GM18499 (cell line): Measurements from ENCODE around the gene PODN.

Experiments
- ATAC-seq: cut with Tn5 transposase; IDR thresholded peaks from one replicate; pipeline ENCODE4 v1.9.1; 2021; ENCODE audit warnings: moderate number of reproducible peaks; ENCODE audit not compliant: insufficient read depth, unreplicated experiment

PODN gene

GRCh38 chr1:53087332-53088285, 25.6 kb downstream of the PODN start:
- no peak for ATAC-seq

DNA sequence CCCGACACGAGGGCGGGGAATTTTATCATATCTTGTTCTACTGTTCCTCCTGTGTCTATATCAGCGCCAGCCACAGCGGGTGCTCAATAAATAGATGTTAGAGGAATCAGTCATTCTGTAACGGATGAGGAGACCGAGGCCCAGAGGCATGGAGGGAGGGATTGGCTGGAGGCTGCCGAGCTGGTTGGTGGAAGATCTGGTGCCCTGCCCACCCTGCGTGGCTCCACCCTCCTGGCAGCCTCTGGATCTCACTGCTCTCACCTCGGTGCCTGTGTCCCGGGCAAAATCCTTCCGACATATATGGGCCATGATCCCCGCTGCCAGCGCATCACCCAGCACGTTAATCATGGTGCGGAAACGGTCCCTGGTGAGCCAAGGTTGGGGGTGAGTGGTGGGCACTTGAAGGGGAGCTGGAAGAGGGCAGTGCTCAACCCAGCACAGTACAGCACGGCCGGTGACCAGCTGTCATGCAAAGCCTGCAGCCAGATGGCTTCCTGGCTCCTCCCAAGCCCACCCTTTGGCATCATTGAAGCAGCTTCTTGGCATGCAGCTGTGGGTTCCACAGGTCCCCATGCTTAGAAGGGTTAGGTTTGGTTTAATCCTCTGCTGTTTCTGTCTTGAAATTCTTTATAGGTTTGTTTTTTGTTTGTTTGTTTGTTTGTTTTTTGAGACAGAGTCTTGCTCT, 26.7 kb downstream of the PODN start:
- no peak for ATAC-seq

DNA sequence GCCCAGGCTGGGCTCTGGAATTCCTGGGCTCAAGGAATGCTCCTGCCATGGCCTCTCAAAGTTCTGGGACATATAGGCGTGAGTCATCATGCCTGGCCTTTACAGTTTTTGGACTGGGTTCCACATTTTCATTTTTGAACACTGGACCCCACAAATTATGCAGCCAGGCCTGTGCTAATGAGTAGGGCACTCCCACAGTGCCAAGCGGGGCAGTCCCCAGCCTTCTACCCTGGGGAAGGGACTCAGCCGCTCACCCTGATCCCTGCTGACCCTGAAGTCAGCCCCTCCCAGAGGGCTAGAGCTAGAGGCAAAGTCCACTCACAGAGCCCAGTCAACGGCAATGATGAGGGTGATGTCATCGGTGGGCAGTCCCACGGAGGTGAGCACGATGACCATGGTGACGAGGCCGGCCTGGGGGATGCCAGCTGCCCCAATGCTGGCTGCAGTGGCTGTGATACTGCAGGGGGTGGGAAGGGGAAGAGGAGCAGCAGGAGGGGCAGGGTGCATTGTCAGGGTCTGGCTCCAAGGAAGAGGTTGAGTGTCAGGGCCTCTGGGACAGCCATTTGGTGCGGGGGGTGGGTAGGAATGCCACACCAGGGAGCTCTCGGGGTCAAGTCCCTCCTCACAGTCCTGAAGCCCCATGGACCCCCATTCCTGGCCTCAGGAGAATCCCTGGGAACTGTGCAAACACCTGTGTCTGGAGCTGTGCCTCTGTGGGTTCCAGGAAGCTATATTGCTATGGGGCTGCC, 27.6 kb downstream of the PODN start:
- ATAC-seq = no peak

GRCh38 chr1:53090227-53091147, 28.5 kb downstream of the PODN start:
- no peak for ATAC-seq

GRCh38 chr1:53091841-53092645, 30.0 kb downstream of the PODN start:
- no peak for ATAC-seq

DNA sequence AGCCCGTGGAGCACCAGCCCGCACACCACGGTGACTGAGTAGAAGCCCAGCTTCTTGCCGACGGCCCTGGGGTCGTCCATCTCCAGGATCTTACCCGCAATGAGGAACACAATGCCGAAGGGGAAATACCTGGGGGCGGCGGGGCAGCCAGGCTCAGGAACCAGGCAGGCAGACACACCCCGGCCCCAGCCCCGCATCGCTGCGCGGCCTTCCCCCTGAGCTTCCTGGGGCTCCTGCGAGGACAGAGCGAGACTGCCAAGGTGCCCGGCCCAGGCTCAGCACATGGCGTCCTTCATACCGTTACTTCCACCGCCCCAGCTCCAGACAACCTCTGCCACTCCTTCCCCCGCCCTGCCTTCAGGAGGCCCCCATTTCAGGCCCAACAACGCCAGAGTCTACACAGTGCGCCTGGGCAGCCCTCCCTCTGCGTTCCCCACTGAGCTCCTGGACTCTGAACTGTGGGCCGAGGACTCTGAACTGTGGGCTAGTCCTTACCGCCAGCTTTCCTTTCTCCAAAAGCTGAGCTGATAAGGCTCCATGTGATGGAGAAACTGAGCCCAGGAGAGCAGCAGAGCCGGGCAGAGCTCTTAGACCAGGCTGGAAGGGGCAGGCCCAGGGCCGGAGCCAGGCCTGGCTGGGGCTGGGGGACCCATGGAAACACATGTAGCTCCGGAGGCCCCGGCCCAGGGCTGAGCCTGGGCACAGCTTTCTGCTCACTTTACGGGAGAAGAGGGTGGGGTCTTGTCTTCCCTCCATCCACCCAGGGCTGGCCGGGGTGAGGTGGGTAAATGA, 30.8 kb downstream of the PODN start:
- no peak for ATAC-seq

- no peak for ATAC-seq
Measured at GRCh38 chr1:53093451-53093754, 31.4 kb downstream of the PODN start.

DNA sequence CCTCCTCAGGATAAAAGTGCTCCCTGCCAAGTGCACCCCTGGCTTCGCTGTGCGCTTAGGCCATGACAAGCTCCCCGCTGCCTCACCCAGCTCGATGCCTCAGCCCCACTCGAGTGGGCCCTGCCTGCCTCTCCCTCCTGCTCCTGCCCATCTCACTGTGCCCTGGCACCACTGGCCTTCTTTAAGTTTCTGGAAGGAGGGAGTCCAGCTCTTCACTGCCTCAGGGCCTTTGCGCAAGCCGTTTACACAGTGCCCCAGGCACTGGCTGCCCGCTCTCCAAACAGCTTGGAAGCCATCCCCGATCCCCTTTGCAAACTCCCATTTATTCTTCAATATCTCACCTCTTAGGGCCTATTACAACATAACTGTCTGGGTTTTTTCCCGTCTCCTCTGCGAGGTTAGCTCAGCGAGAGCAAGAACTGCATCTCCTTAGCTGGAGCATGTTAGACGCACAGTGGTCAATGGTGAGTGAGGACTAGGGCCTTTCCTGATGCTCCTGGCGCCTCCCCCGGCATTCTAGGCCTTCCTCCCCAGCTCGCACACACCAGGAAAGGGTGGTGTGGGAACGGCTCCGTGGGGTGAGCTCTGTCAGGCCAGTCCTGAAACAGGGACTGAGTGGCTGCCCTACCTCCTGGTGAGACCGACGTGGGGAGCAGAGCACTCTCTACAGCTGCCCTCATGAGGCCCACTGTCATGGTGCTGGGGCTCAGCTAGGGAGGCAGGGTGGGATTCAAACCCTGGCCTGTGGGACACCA, 31.9 kb downstream of the PODN start:
- no peak for ATAC-seq

- no peak for ATAC-seq
Measured at GRCh38 chr1:53094533-53094919, 32.5 kb downstream of the PODN start.

DNA sequence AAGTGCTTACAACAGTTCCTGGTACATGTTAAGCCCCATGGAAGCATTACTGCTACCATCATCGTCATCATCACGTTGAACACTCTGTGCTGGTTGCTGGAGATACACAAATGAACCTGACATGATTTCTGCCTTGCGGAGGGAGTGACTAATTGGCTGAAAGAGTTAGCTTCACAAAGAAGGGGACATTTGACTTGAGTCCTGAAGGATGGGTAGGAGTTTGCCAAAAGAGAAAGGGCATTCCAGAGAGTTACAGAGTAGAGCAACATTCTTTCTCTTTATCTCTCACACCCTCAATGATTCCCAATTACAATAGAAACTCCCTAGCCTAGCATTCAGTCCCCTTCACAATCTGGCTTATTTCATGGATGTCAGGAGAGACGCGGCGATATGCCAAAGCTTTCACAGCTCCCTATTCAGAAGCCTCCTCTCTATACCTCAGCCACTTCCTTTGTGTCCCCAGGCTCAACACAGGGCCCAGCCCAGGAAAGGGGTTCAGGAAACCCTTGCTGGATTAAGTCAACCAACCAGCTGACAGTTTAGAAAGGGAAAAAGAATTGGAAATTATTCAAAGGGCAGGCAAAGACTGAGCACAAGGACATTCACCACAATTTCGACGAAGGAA, 42.4 kb downstream of the PODN start:
- no peak for ATAC-seq

DNA sequence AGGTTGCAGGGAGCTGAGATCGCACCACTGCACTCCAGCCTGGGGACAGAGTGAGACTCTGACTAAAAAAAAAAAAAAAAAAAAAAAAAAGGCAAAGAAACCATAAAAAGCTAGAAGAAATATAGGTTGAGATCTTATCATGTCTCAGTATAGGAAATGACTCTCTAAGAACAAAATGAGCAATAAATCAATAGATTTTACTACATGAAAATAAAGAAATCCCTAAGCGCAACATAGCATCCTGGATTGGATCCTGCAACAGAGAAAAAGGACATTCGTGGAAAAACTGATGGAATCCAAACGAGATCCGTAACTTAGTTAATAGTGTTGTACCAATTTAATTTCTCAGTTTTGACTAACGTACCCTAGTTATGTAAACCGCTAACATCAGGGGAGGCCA, 45.1 kb downstream of the PODN start:
- no peak for ATAC-seq

- ATAC-seq = no peak
Measured at GRCh38 chr1:53107570-53108322, 45.7 kb downstream of the PODN start.

DNA sequence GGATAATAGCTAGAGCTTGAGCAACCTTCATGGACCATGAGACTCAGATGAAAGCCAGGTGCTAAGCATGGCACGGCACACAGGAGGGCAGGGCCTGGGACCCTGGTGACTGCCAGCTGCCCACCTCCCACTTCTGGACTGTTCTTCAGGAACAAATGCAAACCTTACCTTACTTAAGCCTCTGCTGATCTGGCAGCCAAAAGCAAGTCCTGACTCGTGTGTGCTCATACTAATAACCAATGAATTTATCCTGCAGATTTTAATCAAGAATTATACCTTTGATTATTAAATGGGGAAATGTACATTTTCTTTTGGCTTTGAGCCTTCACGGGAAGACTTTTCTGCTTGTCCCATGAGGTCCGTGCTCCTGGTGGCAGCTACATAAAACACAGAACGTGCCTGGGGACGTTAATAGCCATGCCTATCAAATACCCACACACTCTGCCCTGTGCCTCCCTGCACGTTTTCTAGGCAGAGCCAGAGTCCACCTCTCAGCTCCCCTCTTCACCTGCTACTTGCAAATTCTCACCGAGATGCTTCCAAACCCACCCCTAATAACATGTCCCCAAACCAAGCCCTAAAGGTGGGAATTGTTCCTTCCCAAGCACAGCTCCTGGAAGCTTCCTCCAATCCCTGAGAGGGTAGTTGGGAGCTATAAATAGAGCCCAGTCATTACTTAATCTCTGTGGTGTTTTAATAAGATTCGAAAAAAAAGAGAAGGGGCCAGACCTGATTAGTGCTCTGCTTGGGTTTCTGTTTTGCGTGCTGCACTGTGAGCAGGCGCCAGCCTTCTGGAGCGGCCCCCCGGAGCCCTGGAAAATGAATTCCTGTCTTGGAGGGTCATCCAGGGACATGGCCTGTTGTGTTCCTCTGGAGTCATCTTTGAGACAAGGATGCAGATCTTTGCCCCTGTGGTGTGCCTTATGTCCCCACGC, 46.9 kb downstream of the PODN start:
- no peak for ATAC-seq

DNA sequence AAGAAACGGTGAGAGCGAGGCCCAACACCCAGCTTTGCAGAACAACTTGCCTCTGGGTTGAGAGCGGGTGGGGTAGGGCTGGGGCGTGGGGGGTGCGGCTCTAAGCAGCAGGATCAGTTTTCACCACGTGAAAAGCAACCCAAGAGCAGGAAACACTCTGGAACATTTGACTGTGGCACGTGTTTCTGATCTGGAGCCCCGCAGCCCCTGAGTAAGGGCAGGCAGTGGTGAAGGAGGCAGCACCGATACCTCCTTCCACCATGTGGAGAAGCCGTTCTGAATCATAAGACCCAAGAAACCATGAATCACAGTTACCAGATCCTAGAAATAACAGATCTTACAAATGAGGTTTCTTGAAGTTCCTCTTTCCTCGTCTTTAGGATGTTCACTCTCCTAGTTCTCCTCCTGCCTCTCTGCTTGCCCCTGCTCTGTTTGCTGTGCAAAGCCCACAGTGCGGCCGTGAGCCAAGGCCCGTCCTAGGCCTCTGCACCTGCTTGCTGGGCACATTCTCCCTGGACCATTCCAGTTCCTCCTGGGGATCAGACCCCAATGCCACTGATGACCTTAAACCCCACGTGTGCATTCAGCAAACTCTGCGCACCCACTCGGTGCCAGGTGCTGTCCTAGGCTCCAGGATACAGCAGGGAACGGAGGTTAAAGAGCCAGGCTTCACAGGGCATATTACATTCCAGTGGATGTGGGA, 48.5 kb downstream of the PODN start:
- no peak for ATAC-seq

- no peak for ATAC-seq
Measured at GRCh38 chr1:53111073-53111556, 49.1 kb downstream of the PODN start.
